GM18951 (cell line): ENCODE measurements around the gene HOGA1.

Source experiments
- POLR2A ChIP-seq: IDR thresholded peaks from 4 replicates; pipeline ENCODE4 v1.6.1; 2011; ENCODE audit warnings: mild to moderate bottlenecking; ENCODE audit not compliant: insufficient read length, insufficient read depth; ENCODE audit errors: extremely low read depth
- in situ Hi-C: fragments of 300-500 bp; cut with MboI; formaldehyde crosslinking; loops from one replicate; pipeline ENCODE4 v1.12.0; 2022; ENCODE audit warnings: low sequenced_read_pairs, mixed read lengths, inconsistent platforms; ENCODE audit not compliant: unreplicated experiment

The HOGA1 gene

GRCh38 chr10:97584060-97584797 is at the start of gene HOGA1:
HOGA1 (plus strand) TSS chr10:97584389; CDS start chr10:97584704, 315 bp downstream.
- in situ Hi-C loops = no loop called here
- no peak for TF ChIP-seq POLR2A

- in situ Hi-C loops = no loop called here
- TF ChIP-seq POLR2A = no peak
Observed at GRCh38 chr10:97534746-97535367, 49.3 kb upstream of the HOGA1 start.

GRCh38 chr10:97537186-97537869 is 46.9 kb upstream of the HOGA1 start:
- TF ChIP-seq POLR2A = no peak
- in situ Hi-C loops = no loop called here

GRCh38 chr10:97538411-97538810 is 45.8 kb upstream of the HOGA1 start:
- no peak for TF ChIP-seq POLR2A

GRCh38 chr10:97538839-97539238 is 45.4 kb upstream of the HOGA1 start:
- in situ Hi-C loops = no loop called here
- no peak for TF ChIP-seq POLR2A

More at GRCh38 chr10:97538411-97538810, 45.8 kb upstream of the HOGA1 start:
- in situ Hi-C loops = no loop called here

GRCh38 chr10:97539523-97540200 is 44.5 kb upstream of the HOGA1 start:
- TF ChIP-seq POLR2A = no peak
- in situ Hi-C loops = no loop called here

- in situ Hi-C loops = no loop called here
- TF ChIP-seq POLR2A = no peak
Observed at GRCh38 chr10:97540669-97541500, 43.3 kb upstream of the HOGA1 start.

- no peak for TF ChIP-seq POLR2A
- in situ Hi-C loops = no loop called here
Observed at GRCh38 chr10:97542169-97543024, 41.8 kb upstream of the HOGA1 start.

GRCh38 chr10:97543025-97543546 is 41.1 kb upstream of the HOGA1 start:
- in situ Hi-C loops = no loop called here

GRCh38 chr10:97546456-97547270 is 37.5 kb upstream of the HOGA1 start:
- in situ Hi-C loops = no loop called here
- no peak for TF ChIP-seq POLR2A

More at GRCh38 chr10:97543025-97543546, 41.1 kb upstream of the HOGA1 start:
- TF ChIP-seq POLR2A = no peak

- in situ Hi-C loops = no loop called here
- no peak for TF ChIP-seq POLR2A
Observed at GRCh38 chr10:97547271-97547600, 37.0 kb upstream of the HOGA1 start.
